Psoas muscle (tissue), 8 donors: Measurements from ENCODE around the gene AP1G2. TPM values are rescaled to one million over a fixed set of nuclear protein-coding genes. Genes with fewer than 3 reads are reported as not detected.

ENCODE experiments used
- ATAC-seq, 4 donors: fragments of 200-7000 bp; cut with Tn5 transposase; one replicate each; pipeline ENCODE4 v1.9.1; 2020; ENCODE audit warnings: moderate library complexity in 3 of 4, mild to moderate bottlenecking in 2 of 4
- DNase-seq, 2 donors: peaks; one replicate each; pipeline ENCODE4 v3.0.0-alpha.2; 2020
- H3K27ac ChIP-seq: fragments of 200-600 bp; one replicate; pipeline ENCODE4 v1.8.0; 2022
- H3K27me3 ChIP-seq, 3 donors: fragments of 200-600 bp in 1 of 3; one replicate each; pipeline versions ENCODE4 v1.6.1 to v1.8.0; 2013 to 2022; ENCODE audit warnings: low read length in 2 of 3, mild to moderate bottlenecking in 2 of 3, moderate library complexity in 1 of 3; ENCODE audit not compliant: insufficient read depth in 3 of 3
- H3K36me3 ChIP-seq, 2 donors: fragments of 200-600 bp in 1 of 2; one replicate each; pipeline versions ENCODE4 v1.6.1 to v1.8.0; 2013 to 2022; ENCODE audit warnings: low read depth in 1 of 2, mild to moderate bottlenecking in 1 of 2, moderate library complexity in 1 of 2; ENCODE audit not compliant: insufficient read depth in 1 of 2
- H3K4me1 ChIP-seq: fragments of 200-600 bp; one replicate; pipeline ENCODE4 v1.8.0; 2022
- H3K4me3 ChIP-seq: fragments of 200-600 bp; one replicate; pipeline ENCODE4 v1.8.0; 2022; ENCODE audit warnings: mild to moderate bottlenecking
- H3K9me3 ChIP-seq: fragments of 200-600 bp; one replicate; pipeline ENCODE4 v1.8.0; 2022
- WGBS, 3 donors: extraction: QIAGEN DNeasy Blood & Tissue Kit; methylation state at CpG; one replicate each; pipeline versions ENCODE4 v1.1.6 to v1.1.7; 2013; 5-methylcytosine and 5-hydroxymethylcytosine counted together
- intact Hi-C, 2 donors: fragments of 100-400 bp; cut with DNase I; formaldehyde crosslinking; loops; one replicate each; pipeline versions ENCODE4 v1.11.0 to v1.14.2; 2022
- polyA plus RNA-seq, 3 donors: library from polyadenylated mRNA; stranded (reverse); fragments of 200-250 nt; gene quantifications; one replicate each; pipeline ENCODE4 v1.2.3, GENCODE V29; 2013
- total RNA-seq, 4 donors: library from RNA; stranded (reverse); fragmentation: NEBNext Ultra II Directional in 2 of 4; extraction: Animal tissue kit (Norgen Biotek cat#: 25700) in 2 of 4; gene quantifications; one replicate each; pipeline versions ENCODE4 v1.2.1 to v1.2.4, GENCODE V29; 2021 to 2023
- TF ChIP-seq, protein P1 (sequence below): fragments of 200-600 bp; IDR thresholded peaks from one replicate; pipeline ENCODE4 v1.8.0; 2022; ENCODE audit warnings: antibody characterized with exemption
- donor health status: healthy with polysubstance abuse.
- donor health status: DM: no; HTN: no; CAD: no; lungs with moderate emphysema.
- donor health status: Bipolar disorder and iron deficiency.
- donor health status: healthy.
- donor health status: DM: yes; HTN: yes; CAD: no.
- donor health status: DM: no; HTN: no; CAD: no.
- donor health status: DM: no; HTN: no; CAD: no.
- donor health status: DM: yes; HTN: yes; CAD: no.

Gene AP1G2
- total and polyA plus RNA-seq, 7 donors = 3.3 to 11.0 (median 5.3) TPM

DNA sequence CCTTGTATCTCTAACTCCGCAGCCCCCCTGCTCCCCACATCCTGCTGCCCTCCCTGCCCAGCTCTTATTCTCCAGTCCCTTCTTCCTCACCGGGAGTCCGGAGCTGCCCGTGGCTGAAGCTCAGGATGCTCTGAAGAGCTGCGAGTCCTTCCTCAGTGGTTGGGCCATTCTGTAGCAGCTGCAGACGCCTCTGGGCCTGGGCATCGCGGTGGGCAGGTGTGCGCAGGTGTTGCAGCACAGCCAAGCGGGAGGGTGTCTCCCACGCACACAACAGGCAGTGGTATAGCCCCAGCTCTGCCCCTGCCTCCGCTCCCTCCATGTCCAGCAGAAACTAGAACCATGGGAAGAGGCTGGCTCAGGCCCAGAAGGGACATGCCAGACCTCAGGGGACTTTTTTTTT, 36.2 kb downstream of the AP1G2 start:
- DNase-seq = no peak
- TF ChIP-seq, protein P1, sequence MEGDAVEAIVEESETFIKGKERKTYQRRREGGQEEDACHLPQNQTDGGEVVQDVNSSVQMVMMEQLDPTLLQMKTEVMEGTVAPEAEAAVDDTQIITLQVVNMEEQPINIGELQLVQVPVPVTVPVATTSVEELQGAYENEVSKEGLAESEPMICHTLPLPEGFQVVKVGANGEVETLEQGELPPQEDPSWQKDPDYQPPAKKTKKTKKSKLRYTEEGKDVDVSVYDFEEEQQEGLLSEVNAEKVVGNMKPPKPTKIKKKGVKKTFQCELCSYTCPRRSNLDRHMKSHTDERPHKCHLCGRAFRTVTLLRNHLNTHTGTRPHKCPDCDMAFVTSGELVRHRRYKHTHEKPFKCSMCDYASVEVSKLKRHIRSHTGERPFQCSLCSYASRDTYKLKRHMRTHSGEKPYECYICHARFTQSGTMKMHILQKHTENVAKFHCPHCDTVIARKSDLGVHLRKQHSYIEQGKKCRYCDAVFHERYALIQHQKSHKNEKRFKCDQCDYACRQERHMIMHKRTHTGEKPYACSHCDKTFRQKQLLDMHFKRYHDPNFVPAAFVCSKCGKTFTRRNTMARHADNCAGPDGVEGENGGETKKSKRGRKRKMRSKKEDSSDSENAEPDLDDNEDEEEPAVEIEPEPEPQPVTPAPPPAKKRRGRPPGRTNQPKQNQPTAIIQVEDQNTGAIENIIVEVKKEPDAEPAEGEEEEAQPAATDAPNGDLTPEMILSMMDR = no peak
- peaks cover 0 to 2% (median 0%) of the 10 kb centered on the region in 3 donors for H3K27me3 ChIP-seq
- ATAC-seq = no peak
- H3K27ac ChIP-seq = no peak overlapping the region
- intact Hi-C loops = no loop called here
- H3K4me3 ChIP-seq = no peak overlapping the region
- H3K4me1 ChIP-seq = no peaks in the 10 kb centered on the region
- no peaks in the 10 kb centered on the region for H3K9me3 ChIP-seq
- H3K36me3 ChIP-seq = no peaks in the 10 kb centered on the region
- 87 to 96% (median 88%) methylated on average over 12 of the region's 12 CpGs for WGBS, 3 donors

DNA sequence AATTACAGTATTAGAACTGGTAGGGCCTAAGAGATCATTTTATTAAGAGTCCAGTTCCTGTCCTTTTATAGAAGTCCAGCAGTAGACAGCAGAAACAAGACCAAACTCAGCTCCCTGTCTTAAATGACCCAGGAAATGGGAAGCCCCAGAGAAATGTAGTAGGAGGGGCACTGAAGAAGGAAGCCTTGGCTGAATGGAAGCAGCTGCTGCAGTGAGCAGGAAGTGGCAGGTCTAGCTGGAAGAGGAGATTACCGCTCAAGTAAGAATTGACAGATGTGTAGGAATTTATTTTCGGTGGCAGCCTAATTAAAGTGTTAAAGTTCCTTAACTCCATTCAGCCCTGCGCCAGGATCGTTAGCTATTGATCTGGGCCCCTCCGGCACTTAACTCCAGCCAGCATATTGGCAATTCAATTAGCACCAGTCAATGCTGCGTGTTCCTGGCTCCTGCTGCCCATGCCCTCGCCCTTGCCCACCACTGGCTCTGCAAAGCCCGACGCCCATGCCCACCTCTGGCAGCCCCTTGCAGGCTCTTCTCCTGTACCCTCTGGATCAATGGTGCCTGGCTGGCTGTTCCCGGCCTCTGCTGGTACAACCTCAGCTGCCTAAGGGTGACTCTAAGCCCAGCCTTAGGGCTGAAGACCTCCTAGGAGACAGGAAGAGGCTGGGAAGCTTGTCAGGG, 37.1 kb downstream of the AP1G2 start:
- H3K9me3 ChIP-seq = no peaks in the 10 kb centered on the region
- intact Hi-C loops = no loop called here
- H3K4me1 ChIP-seq = no peaks in the 10 kb centered on the region
- DNase-seq (no peak), ATAC-seq (no peak)
- no peaks in the 10 kb centered on the region for H3K36me3 ChIP-seq
- H3K27me3 ChIP-seq = peaks cover 0 to 2% (median 0%) of the 10 kb centered on the region in 3 donors
- no peak overlapping the region for H3K4me3 ChIP-seq
- TF ChIP-seq, protein P1 = no peak
- 71 to 78% (median 75%) methylated on average over 10 of the region's 10 CpGs for WGBS, 3 donors
- no peak overlapping the region for H3K27ac ChIP-seq

DNA sequence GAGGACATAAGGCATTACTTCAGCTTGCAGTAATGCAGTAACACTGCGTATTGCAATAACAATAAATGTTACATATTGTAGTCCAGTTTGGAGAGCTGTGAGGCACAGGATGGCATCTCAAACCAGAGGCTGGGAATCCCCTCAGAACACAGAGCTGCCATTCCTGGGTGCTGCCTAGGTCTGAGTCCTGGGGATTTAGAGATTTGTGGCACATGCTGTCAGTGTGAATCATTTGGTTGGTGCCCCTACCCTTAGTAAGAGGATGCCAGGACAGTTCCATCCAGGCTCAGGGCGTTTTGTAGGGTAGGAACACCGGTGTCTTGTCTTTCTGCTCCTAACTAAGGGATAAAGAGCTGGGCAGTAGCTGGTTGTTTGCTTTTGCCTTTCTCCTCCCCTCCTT, 38.6 kb downstream of the AP1G2 start:
- WGBS, 3 donors = 85 to 89% (median 88%) methylated on average over 3 of the region's 3 CpGs
- Histone ChIP-seq H3K9me3 (no peaks in the 10 kb centered on the region), H3K4me3 (no peak overlapping the region), H3K4me1 (no peaks in the 10 kb centered on the region), H3K36me3 (no peaks in the 10 kb centered on the region), H3K27ac (no peak overlapping the region), H3K27me3 (peaks cover 0 to 2% (median 0%) of the 10 kb centered on the region in 3 donors)
- DNase-seq (no peak), ATAC-seq (no peak)
- TF ChIP-seq, protein P1 = no peak
- intact Hi-C loops = no loop called here

DNA sequence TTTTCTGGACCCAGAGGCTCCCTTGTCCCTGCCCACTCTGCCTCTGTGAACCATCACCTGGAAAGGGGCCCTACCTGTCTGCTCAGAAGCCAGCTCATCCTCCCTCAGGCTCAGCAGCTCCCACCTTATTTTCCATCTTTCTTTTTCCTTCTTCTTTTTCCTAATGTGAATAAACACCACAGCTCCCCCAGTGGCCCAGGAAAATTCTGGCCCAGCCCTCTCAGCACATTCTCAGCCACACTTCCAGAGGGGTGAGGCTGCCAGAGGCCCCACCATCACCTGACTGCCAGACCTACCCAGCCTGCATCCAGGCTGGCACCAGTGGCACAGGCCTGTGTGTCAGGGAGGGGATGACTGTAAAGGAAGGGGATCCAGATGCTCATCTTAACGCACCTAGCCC, 39.0 kb downstream of the AP1G2 start:
- Histone ChIP-seq H3K36me3 (no peaks in the 10 kb centered on the region), H3K4me3 (no peak overlapping the region), H3K4me1 (no peaks in the 10 kb centered on the region), H3K27ac (no peak overlapping the region), H3K9me3 (no peaks in the 10 kb centered on the region), H3K27me3 (peaks cover 0 to 2% (median 0%) of the 10 kb centered on the region in 3 donors)
- TF ChIP-seq, protein P1 = no peak
- intact Hi-C loops = no loop called here
- DNase-seq (no peak), ATAC-seq (no peak)
- WGBS, 3 donors = 67 to 95% (median 81%) methylated on average over 1 of the region's 1 CpG

DNA sequence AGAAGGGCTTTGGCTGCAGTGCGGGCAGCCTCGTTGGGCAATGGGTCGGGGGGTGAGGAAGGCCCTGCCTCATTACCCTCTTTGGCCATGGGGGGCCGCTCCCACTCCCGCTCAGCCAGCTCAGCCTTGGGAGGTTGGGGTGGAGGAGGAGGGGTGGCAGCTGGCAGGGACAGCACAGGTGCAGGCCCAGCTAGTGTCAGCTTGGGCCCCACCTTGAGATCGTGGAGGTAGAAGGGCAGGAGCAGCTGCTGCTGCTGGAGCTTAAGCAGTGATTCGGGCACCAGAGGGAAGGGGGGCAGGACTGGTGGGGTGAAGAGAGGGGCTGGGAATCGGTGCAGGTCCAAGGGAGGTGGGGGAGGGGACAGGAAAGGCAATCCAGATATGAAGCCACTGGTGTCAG, 42.0 kb downstream of the AP1G2 start:
- WGBS, 3 donors = 67 to 75% (median 74%) methylated on average over 8 of the region's 8 CpGs
- Histone ChIP-seq H3K4me1 (no peaks in the 10 kb centered on the region), H3K4me3 (no peak overlapping the region), H3K27me3 (no peaks in the 10 kb centered on the region), H3K27ac (no peak overlapping the region), H3K36me3 (no peaks in the 10 kb centered on the region), H3K9me3 (no peaks in the 10 kb centered on the region)
- ATAC-seq (no peak), DNase-seq (no peak)
- TF ChIP-seq, protein P1 = no peak
- intact Hi-C loops = no loop called here
